Right lobe of liver (tissue), 6 donors: ENCODE measurements around the gene YPEL5. TPM values are rescaled to one million over a fixed set of nuclear protein-coding genes. Genes with fewer than 3 reads are reported as not detected.

ENCODE experiments used
- ATAC-seq, 4 donors: fragments of 200-7000 bp; cut with Tn5 transposase; one replicate each; pipeline ENCODE4 v1.9.1; 2020; ENCODE audit warnings: mild to moderate bottlenecking in 4 of 4, moderate library complexity in 4 of 4
- DNase-seq, 3 donors: peaks; one replicate each; pipeline ENCODE4 v3.0.0-alpha.2; 2020
- H3K27ac ChIP-seq, 3 donors: fragments of 200-600 bp; one replicate each; pipeline ENCODE4 v1.8.0; 2022
- H3K27me3 ChIP-seq, 2 donors: fragments of 200-600 bp; one replicate each; pipeline ENCODE4 v1.8.0; 2022
- H3K36me3 ChIP-seq, 4 donors: fragments of 200-600 bp; sonication (generic) in 1 of 4; one replicate each; pipeline versions ENCODE4 v1.5.1 to v1.8.0; 2017 to 2022; ENCODE audit warnings: control low read depth in 1 of 4
- H3K4me1 ChIP-seq, 4 donors: fragments of 200-600 bp; sonication (generic) in 1 of 4; one replicate each; pipeline versions ENCODE4 v1.5.1 to v1.8.0; 2017 to 2022; ENCODE audit warnings: control low read depth in 1 of 4
- H3K4me3 ChIP-seq, 3 donors: fragments of 200-600 bp; one replicate each; pipeline ENCODE4 v1.8.0; 2022
- H3K9me3 ChIP-seq, 4 donors: fragments of 200-600 bp; sonication (generic) in 1 of 4; one replicate each; pipeline versions ENCODE4 v1.5.1 to v1.8.0; 2017 to 2022; ENCODE audit warnings: control low read depth in 1 of 4
- POLR2A ChIP-seq: fragments of 450-650 bp; IDR thresholded peaks from one replicate; pipeline ENCODE4 v1.6.1; 2017; ENCODE audit warnings: antibody characterized with exemption, mild to moderate bottlenecking
- WGBS: methylation state at CpG from one replicate; pipeline ENCODE4 v1.1.6; 2018; ENCODE audit warnings: low coverage, low lambda C conversion rate; ENCODE audit not compliant: insufficient coverage; ENCODE audit errors: missing lambda C conversion rate; 5-methylcytosine and 5-hydroxymethylcytosine counted together
- intact Hi-C, 2 donors: fragments of 100-400 bp; cut with DNase I; formaldehyde crosslinking; loops; one replicate each; pipeline versions ENCODE4 v1.11.2 to v1.14.1; 2022
- total RNA-seq, 6 experiments: library from RNA; depleted of rRNA in 2 of 6; stranded (reverse); fragments of >200 nt in 2 of 6; fragmentation: NEBNext Ultra II Directional in 3 of 6; extraction: Animal tissue kit (Norgen Biotek cat#: 25700) in 3 of 6; gene quantifications; one replicate each; pipeline versions ENCODE4 v1.1.0 to v1.2.4, GENCODE V29; 2016 to 2023
- TF ChIP-seq, protein P1 (sequence below), 4 donors: fragments of 200-600 bp in 3 of 4; fragments of 450-650 bp in 1 of 4; IDR thresholded peaks; one replicate each; pipeline versions ENCODE4 v1.5.1 to v1.8.0; 2016 to 2022; ENCODE audit warnings: antibody characterized with exemption in 4 of 4, mild to moderate bottlenecking in 2 of 4
- donor health status: DM: no; HTN: yes; CAD: no.
- donor health status: DM: no; HTN: no; CAD: no.
- donor health status: DM: no; HTN: no; CAD: no.
- donor health status: DM: no; HTN: yes; CAD: no.
- donor health status: DM: no; HTN: yes; CAD: no.

YPEL5 gene
- total RNA-seq, 6 experiments from 2014 or later = 22.7 to 49.2 (median 39.6) TPM

DNA sequence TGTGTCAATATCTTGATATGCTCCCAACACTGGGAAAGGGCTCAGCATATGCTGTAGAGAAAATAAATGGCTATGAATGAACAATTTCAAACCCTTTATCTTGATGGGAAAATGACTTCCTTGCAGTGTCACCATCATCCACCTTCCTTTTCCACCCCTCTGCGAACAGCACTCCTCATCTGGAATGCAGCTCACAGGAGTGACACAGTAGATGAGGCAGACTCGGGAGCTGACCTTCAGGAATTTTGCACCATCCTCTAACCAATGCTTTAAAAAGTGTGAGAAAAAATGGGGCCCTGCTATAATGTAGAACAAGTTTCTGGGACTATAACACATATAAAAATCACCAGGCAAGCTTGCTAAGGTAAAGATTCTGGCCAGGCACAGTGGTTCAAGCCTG, 41.3 kb upstream of the YPEL5 start:
- Histone ChIP-seq H3K27ac (no peak overlapping the region), H3K4me3 (no peak overlapping the region), H3K4me1 (no peaks in the 10 kb centered on the region), H3K36me3 (no peaks in the 10 kb centered on the region), H3K9me3 (no peaks in the 10 kb centered on the region), H3K27me3 (no peaks in the 10 kb centered on the region)
- TF ChIP-seq POLR2A = no peak
- TF ChIP-seq, protein P1, sequence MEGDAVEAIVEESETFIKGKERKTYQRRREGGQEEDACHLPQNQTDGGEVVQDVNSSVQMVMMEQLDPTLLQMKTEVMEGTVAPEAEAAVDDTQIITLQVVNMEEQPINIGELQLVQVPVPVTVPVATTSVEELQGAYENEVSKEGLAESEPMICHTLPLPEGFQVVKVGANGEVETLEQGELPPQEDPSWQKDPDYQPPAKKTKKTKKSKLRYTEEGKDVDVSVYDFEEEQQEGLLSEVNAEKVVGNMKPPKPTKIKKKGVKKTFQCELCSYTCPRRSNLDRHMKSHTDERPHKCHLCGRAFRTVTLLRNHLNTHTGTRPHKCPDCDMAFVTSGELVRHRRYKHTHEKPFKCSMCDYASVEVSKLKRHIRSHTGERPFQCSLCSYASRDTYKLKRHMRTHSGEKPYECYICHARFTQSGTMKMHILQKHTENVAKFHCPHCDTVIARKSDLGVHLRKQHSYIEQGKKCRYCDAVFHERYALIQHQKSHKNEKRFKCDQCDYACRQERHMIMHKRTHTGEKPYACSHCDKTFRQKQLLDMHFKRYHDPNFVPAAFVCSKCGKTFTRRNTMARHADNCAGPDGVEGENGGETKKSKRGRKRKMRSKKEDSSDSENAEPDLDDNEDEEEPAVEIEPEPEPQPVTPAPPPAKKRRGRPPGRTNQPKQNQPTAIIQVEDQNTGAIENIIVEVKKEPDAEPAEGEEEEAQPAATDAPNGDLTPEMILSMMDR (IDR thresholded peaks at IDR 0.05) = no peak
- intact Hi-C loops = no loop called here
- 60% methylated on average over 2 of the region's 2 CpGs for WGBS
- DNase-seq (no peak), ATAC-seq (no peak)

DNA sequence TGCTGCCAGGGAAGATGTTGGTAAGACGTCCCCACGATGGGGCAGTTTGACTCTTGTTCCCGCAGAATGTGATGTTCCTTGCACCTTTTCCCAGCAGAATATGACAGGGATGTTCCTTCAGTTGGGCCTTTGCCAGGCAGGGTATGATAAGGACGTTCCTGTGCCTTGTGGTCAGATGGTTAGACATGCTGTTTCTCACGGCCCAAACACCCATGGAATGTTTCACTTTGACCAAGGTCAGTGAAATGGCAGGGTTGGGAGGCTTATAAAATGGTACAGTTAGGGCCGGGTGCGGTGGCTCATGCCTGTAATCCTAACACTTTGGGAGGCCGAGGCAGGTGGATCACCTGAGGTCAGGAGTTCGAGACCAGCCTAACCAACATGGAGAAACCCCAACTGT, 40.3 kb upstream of the YPEL5 start:
- DNase-seq (no peak), ATAC-seq (no peak)
- intact Hi-C loops = no loop called here
- H3K36me3 ChIP-seq = no peaks in the 10 kb centered on the region
- H3K4me3 ChIP-seq = no peak overlapping the region
- H3K27ac ChIP-seq = no peak overlapping the region
- no peaks in the 10 kb centered on the region for H3K9me3 ChIP-seq
- no peak for TF ChIP-seq POLR2A
- TF ChIP-seq, protein P1 (IDR thresholded peaks at IDR 0.05) = no peak
- H3K27me3 ChIP-seq = no peaks in the 10 kb centered on the region
- WGBS = 66% methylated on average over 6 of the region's 9 CpGs
- no peaks in the 10 kb centered on the region for H3K4me1 ChIP-seq

DNA sequence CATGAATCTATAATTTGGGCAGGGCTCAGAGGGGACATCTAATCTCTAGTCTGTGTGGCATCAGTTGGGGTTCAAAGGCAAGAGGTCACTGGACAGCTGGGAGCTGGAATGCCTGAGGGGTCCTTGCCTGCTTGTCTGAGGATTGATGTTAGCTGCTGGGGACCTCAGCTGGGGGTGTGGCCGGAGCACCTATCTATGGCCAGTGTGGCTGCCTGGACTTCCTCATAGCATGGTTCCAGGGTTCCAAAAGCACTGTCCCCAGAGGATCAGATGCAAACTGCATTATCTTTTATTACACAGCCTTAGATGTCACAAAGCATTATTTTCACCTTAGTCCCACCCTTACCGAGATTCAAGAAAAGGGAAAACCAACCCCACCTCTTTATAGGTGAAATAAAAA, 38.6 kb upstream of the YPEL5 start:
- Histone ChIP-seq H3K4me3 (no peak overlapping the region), H3K27me3 (no peaks in the 10 kb centered on the region), H3K9me3 (no peaks in the 10 kb centered on the region), H3K27ac (no peak overlapping the region), H3K4me1 (no peaks in the 10 kb centered on the region), H3K36me3 (no peaks in the 10 kb centered on the region)
- no peak for ATAC-seq
- intact Hi-C loops = no loop called here
- TF ChIP-seq, protein P1 (IDR thresholded peaks at IDR 0.05) = no peak
- WGBS = 70% methylated on average over 2 of the region's 2 CpGs
- no peak for DNase-seq

DNA sequence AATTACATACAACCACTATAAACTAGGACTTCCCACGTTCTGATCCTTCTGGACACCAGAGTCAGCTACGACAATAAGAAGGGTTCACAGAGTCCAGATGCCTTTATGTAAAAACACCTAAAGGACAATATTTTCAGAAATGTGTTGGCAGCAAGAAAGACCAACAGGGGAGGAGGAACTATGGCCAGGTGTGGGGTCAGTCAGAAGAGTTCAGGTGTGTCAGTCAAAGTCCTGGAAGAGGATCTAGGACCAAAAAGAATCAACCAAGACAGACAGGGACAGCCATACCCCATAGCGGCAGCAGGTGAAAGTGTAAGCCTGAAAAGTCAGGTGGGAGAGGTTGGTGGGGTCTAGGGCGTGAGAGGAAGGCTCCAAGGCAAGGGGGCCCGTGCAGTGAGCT, 38.0 kb upstream of the YPEL5 start:
- H3K9me3 ChIP-seq = no peaks in the 10 kb centered on the region
- no peak for TF ChIP-seq POLR2A
- intact Hi-C loops = no loop called here
- 65% methylated on average over 4 of the region's 5 CpGs for WGBS
- no peak overlapping the region for H3K27ac ChIP-seq
- DNase-seq (no peak), ATAC-seq (no peak)
- no peaks in the 10 kb centered on the region for H3K36me3 ChIP-seq
- no peaks in the 10 kb centered on the region for H3K4me1 ChIP-seq
- no peaks in the 10 kb centered on the region for H3K27me3 ChIP-seq
- H3K4me3 ChIP-seq = no peak overlapping the region

DNA sequence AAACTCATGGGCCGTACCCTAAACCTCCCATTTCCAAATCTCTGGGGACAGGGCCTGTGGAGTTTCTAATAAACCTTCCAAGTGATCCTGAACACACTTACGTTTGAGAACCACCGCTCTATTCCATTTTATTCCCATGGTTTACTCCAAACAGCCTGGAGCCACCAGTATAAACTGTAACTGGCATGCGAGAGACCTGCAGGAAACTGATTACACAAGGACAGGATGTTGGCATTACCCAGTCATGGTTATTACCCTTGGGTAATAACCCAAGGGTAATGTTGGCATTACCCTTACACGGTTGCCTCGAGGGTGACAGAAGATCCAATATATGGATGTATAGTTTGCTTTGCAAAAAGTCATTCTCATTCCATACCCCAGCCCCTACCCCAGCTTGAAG, 37.0 kb upstream of the YPEL5 start:
- no peak for DNase-seq
- no peak for ATAC-seq
- no peak overlapping the region for H3K4me3 ChIP-seq
- TF ChIP-seq, protein P1 (IDR thresholded peaks at IDR 0.05) = no peak
- no peak for TF ChIP-seq POLR2A
- no peak overlapping the region for H3K27ac ChIP-seq
- no peaks in the 10 kb centered on the region for H3K36me3 ChIP-seq
- 57% methylated on average over 5 of the region's 6 CpGs for WGBS
- H3K27me3 ChIP-seq = no peaks in the 10 kb centered on the region
- intact Hi-C loops = no loop called here
- H3K4me1 ChIP-seq = no peaks in the 10 kb centered on the region
- H3K9me3 ChIP-seq = no peaks in the 10 kb centered on the region
